Astrocyte of the spinal cord (primary cell): ENCODE data around the gene EDNRA.

Source experiments
- DNase-seq: peaks from one replicate; pipeline ENCODE4 v3.0.0; 2011; ENCODE audit warnings: low read depth, low spot score
- H3K4me3 ChIP-seq: 2 replicates; pipeline ENCODE4 v1.5.1; 2011; ENCODE audit warnings: low read depth, mild to moderate bottlenecking, low read length, moderate library complexity
- in situ Hi-C: cut with HindIII; loops from 2 replicates; pipeline ENCODE4 v1.10.0; 2017; ENCODE audit warnings: low sequenced_read_pairs
- TF ChIP-seq, protein P1 (sequence below): IDR thresholded peaks from 2 replicates; pipeline ENCODE4 v1.5.1; 2012; ENCODE audit warnings: low read depth, mild to moderate bottlenecking, low read length, inconsistent platforms

Gene EDNRA

GRCh38 chr4:147530723-147531122 lies 49.8 kb downstream of the EDNRA start:
- DNase-seq: peak; percentile 45
- TF ChIP-seq, protein P1, sequence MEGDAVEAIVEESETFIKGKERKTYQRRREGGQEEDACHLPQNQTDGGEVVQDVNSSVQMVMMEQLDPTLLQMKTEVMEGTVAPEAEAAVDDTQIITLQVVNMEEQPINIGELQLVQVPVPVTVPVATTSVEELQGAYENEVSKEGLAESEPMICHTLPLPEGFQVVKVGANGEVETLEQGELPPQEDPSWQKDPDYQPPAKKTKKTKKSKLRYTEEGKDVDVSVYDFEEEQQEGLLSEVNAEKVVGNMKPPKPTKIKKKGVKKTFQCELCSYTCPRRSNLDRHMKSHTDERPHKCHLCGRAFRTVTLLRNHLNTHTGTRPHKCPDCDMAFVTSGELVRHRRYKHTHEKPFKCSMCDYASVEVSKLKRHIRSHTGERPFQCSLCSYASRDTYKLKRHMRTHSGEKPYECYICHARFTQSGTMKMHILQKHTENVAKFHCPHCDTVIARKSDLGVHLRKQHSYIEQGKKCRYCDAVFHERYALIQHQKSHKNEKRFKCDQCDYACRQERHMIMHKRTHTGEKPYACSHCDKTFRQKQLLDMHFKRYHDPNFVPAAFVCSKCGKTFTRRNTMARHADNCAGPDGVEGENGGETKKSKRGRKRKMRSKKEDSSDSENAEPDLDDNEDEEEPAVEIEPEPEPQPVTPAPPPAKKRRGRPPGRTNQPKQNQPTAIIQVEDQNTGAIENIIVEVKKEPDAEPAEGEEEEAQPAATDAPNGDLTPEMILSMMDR: no peak
- in situ Hi-C loops: no loop called here
- no peak overlapping the region for H3K4me3 ChIP-seq

- TF ChIP-seq, protein P1: no peak
- in situ Hi-C loops: no loop called here
- no peak for DNase-seq
- H3K4me3 ChIP-seq: no peak overlapping the region
Measured at GRCh38 chr4:147532896-147533295, 52.0 kb downstream of the EDNRA start.

DNA sequence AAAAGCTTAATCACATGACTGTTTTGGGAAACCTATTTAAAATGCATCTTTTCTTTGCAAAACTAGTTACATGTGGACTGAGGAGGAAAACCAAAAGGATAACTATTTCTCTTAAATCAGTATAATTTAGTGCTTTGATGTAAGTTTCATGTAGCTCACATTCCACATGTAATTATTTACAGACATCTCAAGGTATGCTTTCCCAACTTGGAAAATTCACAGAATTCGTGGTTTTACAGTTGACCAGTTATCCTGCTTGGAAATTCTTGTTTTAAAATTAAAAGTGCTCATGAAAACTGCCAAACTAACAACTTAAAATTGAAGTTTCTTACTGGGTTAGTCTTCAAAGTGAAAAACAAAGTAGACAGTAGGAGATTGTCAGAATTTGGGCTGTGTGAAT lies 52.4 kb downstream of the EDNRA start:
- in situ Hi-C loops: no loop called here
- TF ChIP-seq, protein P1: no peak
- H3K4me3 ChIP-seq: no peak overlapping the region
- no peak for DNase-seq

- in situ Hi-C loops: no loop called here
- DNase-seq: no peak
- TF ChIP-seq, protein P1: no peak
- H3K4me3 ChIP-seq: no peak overlapping the region
Measured at GRCh38 chr4:147535124-147535523, 54.2 kb downstream of the EDNRA start.

- H3K4me3 ChIP-seq: no peak overlapping the region
- DNase-seq: no peak
- TF ChIP-seq, protein P1: no peak
- in situ Hi-C loops: no loop called here
Measured at GRCh38 chr4:147538711-147539110, 57.8 kb downstream of the EDNRA start.

GRCh38 chr4:147539959-147540358 lies 59.1 kb downstream of the EDNRA start:
- no peak for DNase-seq
- in situ Hi-C loops: no loop called here
- TF ChIP-seq, protein P1: no peak
- H3K4me3 ChIP-seq: no peak overlapping the region
